A673 (cell line): ENCODE measurements around the gene CNNM2.

Experiments used
- CTCF ChIP-seq: fragments of 300-800, 200-600 bp; sonication (generic); conservative IDR thresholded peaks from 2 replicates; pipeline ENCODE4 v1.5.1; 2017; ENCODE audit warnings: low read depth, mild to moderate bottlenecking, antibody characterized with exemption, low read length, moderate library complexity, mixed read lengths
- EZH2 ChIP-seq: fragments of 200-600 bp; sonication (generic); IDR thresholded peaks from 2 replicates; pipeline ENCODE4 v1.6.1; 2017; ENCODE audit warnings: borderline replicate concordance, low read depth, mild to moderate bottlenecking, mixed read lengths, antibody characterized with exemption, low read length; ENCODE audit not compliant: poor library complexity, severe bottlenecking

GRCh38 chr10:103078309-103078615 is 160.2 kb downstream of the CNNM2 start:
- no peak for TF ChIP-seq CTCF
- no peak for TF ChIP-seq EZH2
